Adrenal gland (tissue), 5 donors: ENCODE measurements around the gene PPIA.

Experiments used
- CTCF ChIP-seq, 6 experiments: fragments of 450-650 bp in 4 of 6; fragments of 200-600 bp in 2 of 6; sonication (generic) in 1 of 6; IDR thresholded peaks; 1 replicate in 5 of 6; 2 replicates in 1 of 6; pipeline versions ENCODE4 v1.5.1 to v1.8.0; 2016 to 2021; ENCODE audit warnings: antibody characterized with exemption in 6 of 6, mild to moderate bottlenecking in 2 of 6, moderate library complexity in 1 of 6
- POLR2A ChIP-seq, 2 donors: fragments of 450-650 bp; IDR thresholded peaks; one replicate each; pipeline ENCODE4 v1.6.1; 2017; ENCODE audit warnings: antibody characterized with exemption in 2 of 2, mild to moderate bottlenecking in 2 of 2, moderate library complexity in 1 of 2
- donor health status: DM: no; HTN: no; CAD: no.

- no peak for TF ChIP-seq CTCF (IDR thresholded peaks at IDR 0.05)
- TF ChIP-seq POLR2A (IDR thresholded peaks at IDR 0.05) = no peak
Observed at GRCh38 chr7:44827567-44827966, 31.1 kb downstream of the PPIA start.
